Renal cortex interstitium (tissue), 15 donors: Measurements from ENCODE around the gene RGS18. TPM values are rescaled to one million over a fixed set of nuclear protein-coding genes. Genes with fewer than 3 reads are reported as not detected.
"Not testable (repeated sequence)": the region's sequence is repeated elsewhere in the genome, so short reads cannot be mapped to it uniquely, and the experiment has no call there.

Source experiments
- DNase-seq, 11 donors: peaks; one replicate each; pipeline ENCODE4 v3.0.0-alpha.2; 2013; ENCODE audit warnings: low read depth in 9 of 11, low spot score in 4 of 11; ENCODE audit errors: extremely low read depth in 1 of 11
- long read RNA-seq, 16 experiments: transcript quantifications; one replicate each; lab custom pipeline, GENCODE V29; 2026
- polyA plus RNA-seq, 3 donors: library from polyadenylated mRNA; unstranded; fragments of 120-200 nt; gene quantifications; one replicate each; pipeline ENCODE4 v1.2.1, GENCODE V29; 2013; ENCODE audit not compliant: insufficient read length in 3 of 3

The RGS18 gene
- polyA plus RNA-seq = 1 to 10 TPM; 2.2 to 3.2 (median 2.7) TPM
- long read RNA-seq, donor 1, partial matches to known transcripts = 0 of 1 reads
- long read RNA-seq, donor 1, other reads (novel, unspliced or antisense) = 0 of 1 reads
- long read RNA-seq, donor 2 = 0 reads
- long read RNA-seq, donor 3, partial matches to known transcripts = 0 of 2 reads
- long read RNA-seq, donor 3, other reads (novel, unspliced or antisense) = 0 of 2 reads
- long read RNA-seq, donor 4, partial matches to known transcripts = 0 of 2 reads
- long read RNA-seq, donor 4, other reads (novel, unspliced or antisense) = 0 of 2 reads
- long read RNA-seq, donor 5 = 0 reads
- long read RNA-seq, donor 6, partial matches to known transcripts = 0 of 1 reads
- long read RNA-seq, donor 6, other reads (novel, unspliced or antisense) = 0 of 1 reads
- long read RNA-seq, donor 7 = 0 reads
- long read RNA-seq, donor 8, partial matches to known transcripts = 0 of 2 reads
- long read RNA-seq, donor 8, other reads (novel, unspliced or antisense) = 0 of 2 reads
- long read RNA-seq, donor 9, partial matches to known transcripts = 0 of 1 reads
- long read RNA-seq, donor 9, other reads (novel, unspliced or antisense) = 0 of 1 reads
- long read RNA-seq, donor 10 = 0 reads
- long read RNA-seq, donor 11, partial matches to known transcripts = 0 of 2 reads
- long read RNA-seq, donor 11, other reads (novel, unspliced or antisense) = 0 of 2 reads
- long read RNA-seq, donor 12 = 0 reads
- long read RNA-seq, donor 13 = 0 reads
- long read RNA-seq, donor 14, partial matches to known transcripts = 0 of 1 reads
- long read RNA-seq, donor 14, other reads (novel, unspliced or antisense) = 0 of 1 reads
- long read RNA-seq, donor 15 = 0 reads
- long read RNA-seq, donor 16, partial matches to known transcripts = 0 of 2 reads
- long read RNA-seq, donor 16, other reads (novel, unspliced or antisense) = 0 of 2 reads

GRCh38 chr1:192158181-192158580 is at the start of gene RGS18:
Gene RGS18, plus strand, starts transcription at chr1:192158462. Its CDS starts 176 bp downstream, at chr1:192158638.
- DNase-seq = no peak

DNA sequence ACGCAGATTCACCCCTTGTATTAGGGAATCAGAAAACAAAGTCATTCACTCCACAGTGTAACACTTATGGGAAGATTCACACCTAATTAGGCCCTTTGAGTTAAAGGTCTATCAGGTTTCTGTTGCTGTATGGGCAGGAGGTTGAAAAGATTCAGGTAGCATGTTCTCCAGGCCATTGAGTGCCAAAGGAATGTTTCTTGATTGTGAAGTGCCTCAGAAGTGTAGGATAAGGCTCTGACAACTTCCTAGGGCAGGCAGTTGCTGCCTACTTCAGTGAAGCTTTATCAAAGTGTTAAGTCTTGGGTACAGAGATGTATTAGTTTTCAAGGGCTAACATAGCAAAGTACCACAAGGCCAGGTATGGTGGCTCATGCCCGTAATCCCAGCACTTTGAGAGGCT is 48.7 kb upstream of the RGS18 start:
- DNase-seq = no peak

- no peak for DNase-seq
These were observed 43.3 kb upstream of the RGS18 start for GRCh38 chr1:192115000-192115399.

GRCh38 chr1:192118881-192119405 is 39.3 kb upstream of the RGS18 start:
- no peak for DNase-seq

GRCh38 chr1:192119701-192120100 is 38.6 kb upstream of the RGS18 start:
- no peak for DNase-seq

DNA sequence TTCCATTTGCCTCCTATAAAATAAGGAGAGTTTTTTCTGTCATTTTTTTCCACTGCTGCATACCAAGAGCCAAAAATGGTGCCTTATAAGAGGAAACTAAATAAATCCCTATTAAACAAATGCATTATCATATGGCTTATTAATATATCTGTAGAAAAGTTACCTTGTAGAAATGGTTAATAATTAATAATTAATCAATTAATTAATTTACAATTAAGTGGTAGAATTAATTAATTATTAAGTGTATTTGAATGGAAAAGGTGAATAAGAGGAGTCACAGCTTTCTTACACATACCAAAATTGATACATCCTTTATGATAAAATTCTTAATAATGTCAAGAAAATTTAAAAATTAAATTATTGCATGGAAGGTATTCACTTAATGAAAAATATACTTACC is 35.6 kb upstream of the RGS18 start:
- no peak for DNase-seq

DNA sequence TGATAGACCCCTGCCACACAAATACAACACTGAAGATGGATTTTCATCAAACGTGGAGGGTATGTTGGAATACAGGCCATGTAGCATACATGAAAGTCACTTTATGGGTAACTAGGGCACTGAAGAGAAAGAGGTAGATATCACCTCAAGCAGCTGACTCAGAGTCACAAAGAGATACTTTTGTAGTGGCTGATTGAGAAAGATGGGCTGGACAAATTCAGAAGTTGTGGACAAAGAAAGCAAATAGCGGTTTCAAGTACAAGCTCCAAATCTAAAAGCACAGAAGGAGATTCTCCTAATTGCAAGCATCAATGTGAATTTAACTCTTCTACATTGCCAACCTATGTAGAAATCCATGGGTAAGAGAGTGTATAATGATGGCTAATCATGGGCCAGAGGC is 35.0 kb upstream of the RGS18 start:
- DNase-seq = no peak

DNA sequence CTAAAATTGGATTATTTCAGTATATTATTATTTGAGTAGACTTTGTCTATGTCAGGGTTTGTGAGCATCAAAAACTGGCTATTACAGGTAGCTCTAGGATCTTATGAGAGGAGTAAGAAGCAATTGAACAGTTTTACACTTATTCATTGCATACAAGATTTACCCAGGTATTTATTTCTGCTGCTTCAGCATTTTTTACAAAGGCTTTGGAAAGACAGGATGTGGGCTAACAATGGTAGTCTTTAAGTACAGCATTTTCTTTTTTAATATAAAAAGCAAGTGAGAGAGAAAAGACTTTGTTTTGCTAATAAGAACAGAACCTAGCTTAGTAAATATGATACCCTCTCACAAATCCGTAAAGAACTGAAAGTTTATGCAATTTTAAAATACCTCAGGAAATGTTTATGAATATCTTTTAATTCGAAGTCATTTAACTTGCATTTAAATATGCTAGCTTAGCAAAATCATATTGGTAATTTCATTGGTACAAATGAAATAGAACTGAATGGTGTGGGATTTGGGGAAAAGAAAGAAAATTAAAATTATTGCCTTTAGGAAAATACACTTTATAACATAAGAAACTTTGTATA is 32.1 kb upstream of the RGS18 start:
- no peak for DNase-seq

GRCh38 chr1:192130175-192130574 is 28.1 kb upstream of the RGS18 start:
- no peak for DNase-seq

- not testable (repeated sequence) for DNase-seq
These were observed 27.4 kb upstream of the RGS18 start for GRCh38 chr1:192130865-192131264.

GRCh38 chr1:192131914-192132313 is 26.3 kb upstream of the RGS18 start:
- DNase-seq = peak in 1 of 11 donors; percentile 1

DNA sequence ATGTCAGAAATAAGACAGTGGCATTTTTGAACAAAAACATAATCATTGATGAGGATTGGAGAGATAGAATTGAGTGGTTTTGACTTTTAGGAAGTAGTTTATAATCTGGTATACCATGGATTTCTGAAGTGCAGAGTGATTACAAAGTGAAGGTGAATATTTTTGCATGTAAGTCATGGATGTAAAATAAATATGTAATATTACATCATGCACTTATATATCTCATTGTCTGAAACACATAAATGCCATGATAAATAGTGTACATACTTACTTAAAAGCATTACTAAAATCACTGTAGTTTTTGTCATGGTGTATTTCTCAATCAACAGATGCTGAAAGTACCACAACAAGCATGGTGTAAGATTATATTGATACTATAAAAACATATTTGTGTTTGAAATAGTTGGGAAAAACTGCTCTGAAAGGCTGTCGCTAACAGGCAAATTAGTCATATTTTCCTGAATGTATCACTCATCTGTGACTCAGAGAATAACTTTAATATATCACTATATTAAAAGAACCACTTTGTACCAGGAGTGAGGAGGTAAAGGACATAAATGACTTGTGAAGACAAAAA is 24.8 kb upstream of the RGS18 start:
- no peak for DNase-seq

GRCh38 chr1:192140382-192140781 is 17.9 kb upstream of the RGS18 start:
- no peak for DNase-seq

DNA sequence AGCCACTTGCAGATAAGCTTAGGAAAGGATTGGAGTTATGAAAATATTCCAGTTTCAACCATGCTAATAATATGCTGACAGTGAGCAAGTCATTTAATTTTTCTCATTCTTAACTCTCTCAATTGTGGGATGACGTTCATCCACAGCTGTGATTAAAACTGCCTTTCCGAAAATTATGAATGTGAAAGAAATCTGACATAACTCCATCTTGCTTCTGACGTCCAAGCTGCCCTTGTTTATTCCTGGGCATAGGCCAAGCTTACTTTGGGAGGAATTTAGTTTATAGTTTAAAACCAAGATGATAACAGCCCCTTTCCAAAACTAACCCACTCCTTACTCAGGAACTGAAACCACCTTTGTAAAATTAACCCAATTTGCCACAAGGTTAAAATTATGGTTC is 11.0 kb upstream of the RGS18 start:
- no peak for DNase-seq

DNA sequence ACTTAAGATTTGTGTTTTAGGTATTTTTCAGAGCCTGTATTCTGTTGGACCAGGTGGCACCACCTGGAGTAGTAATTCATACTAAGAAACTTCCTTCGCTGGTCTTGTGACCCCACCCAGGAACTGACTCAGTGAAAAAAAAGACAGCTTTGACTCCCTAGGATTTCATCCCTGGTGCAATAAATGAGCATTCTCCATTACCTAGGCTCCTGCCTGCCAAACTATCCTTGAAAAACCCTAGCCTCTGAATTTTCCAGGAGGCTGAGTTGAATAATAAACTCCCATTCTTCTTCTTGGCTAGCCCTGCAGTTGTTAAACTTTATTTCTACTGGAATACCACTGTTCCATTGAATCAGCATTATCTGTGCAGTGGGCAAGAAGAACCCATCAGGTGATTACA is 10.6 kb upstream of the RGS18 start:
- no peak for DNase-seq

DNA sequence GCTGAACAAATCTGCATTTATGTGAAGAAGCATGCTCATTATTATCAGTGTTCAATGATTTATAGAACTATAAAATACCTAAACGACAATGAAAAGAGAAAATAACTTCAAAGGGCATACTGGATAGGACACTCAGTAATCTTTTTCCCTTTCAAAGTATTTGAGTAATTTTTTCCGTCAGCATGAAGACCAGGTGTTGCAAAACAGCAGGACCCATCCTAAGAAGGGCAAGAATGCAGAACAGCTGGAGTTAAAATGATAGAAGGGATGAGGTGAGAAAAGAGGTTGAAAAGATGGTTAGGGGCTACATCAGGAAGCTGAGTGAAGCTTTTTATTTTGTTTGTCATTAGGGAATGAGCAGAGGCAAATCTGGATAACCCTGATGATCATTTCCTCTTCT is 7.1 kb upstream of the RGS18 start:
- no peak for DNase-seq

GRCh38 chr1:192153276-192153675 is 5.0 kb upstream of the RGS18 start:
- DNase-seq = no peak

DNA sequence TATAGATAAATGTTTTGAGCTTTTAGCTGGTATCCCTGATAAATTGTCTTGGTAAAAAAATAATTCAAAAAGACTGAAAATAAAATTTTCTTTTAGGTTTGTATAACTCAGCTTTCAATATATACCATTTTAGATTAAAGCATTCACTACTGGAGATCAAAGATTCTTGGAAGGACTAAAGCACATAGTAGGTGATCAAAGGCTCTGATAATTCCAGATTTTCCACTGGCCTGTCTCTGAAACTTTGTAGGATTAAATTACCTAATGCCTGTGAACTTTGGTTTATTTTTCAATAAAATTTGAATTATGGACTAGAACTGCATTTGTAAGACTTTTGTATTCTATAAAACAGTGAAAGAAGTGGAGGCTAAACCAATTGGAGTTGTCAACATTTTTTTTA is 1.2 kb upstream of the RGS18 start:
- no peak for DNase-seq

DNA sequence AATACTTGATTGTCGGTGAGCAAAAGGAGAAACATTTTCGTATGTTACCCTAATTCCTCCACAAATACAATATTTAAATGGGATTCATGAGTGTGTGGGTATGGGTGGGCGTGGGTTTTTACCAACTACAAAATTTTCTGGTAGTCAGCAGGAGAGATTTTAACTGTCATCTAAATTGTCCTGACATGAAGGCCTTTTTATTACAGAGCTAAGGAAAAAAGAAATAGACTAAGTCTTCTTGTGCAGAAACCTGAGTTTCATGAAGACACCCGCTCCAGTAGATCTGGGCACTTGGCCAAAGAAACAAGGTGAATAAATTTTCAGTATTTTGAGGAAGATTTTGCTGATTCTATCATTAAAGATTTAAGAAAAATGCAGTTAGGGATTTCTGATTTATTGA is 752 bp downstream of the RGS18 start:
- DNase-seq = no peak
